Left lung (tissue), 8 donors: ENCODE data around the gene UNC93B1. TPM values are rescaled to one million over a fixed set of nuclear protein-coding genes. Genes with fewer than 3 reads are reported as not detected.

Source experiments
- microRNA-seq, 2 donors: library from miRNA; unstranded; fragments of <30 nt; microRNA quantifications; one replicate each; pipeline ENCODE4, GENCODE V29; 2019
- polyA plus RNA-seq, 6 donors: library from polyadenylated mRNA; unstranded; fragments of 120-200 nt; gene quantifications; one replicate each; pipeline ENCODE4 v1.2.1, GENCODE V29; 2013; ENCODE audit not compliant: insufficient read length in 6 of 6
- total RNA-seq, 2 donors: library from RNA; stranded (reverse); fragmentation: NEBNext Ultra II Directional; extraction: Animal tissue kit (Norgen Biotek cat#: 25700); gene quantifications; one replicate each; pipeline ENCODE4 v1.2.1, GENCODE V29; 2021
- donor health status: DM: no; HTN: yes; CAD: no.
- donor health status: DM: no; HTN: no; CAD: no.

UNC93B1 gene
- total and polyA plus RNA-seq, 8 donors, result 15.7 to 98.9 (median 17.7) TPM

Small RNA genes within 50 kb of the gene (microRNA-seq; reads per million reads assigned to microRNA genes)
- gene MIR4691 (0 reads per million in 2 donors), gene MIR6753 (0 to 0.14 reads per million in 2 donors), gene MIR7113 (0.41 to 0.67 reads per million in 2 donors)

Other genes with a start within 250 kb of the UNC93B1 start
- gene ALDH3B1, start 6.2 kb upstream of the UNC93B1 start, total RNA-seq, result 10 to 100 TPM; 59.3 to 87.1 TPM
- 10 to 100 TPM; 12.1 to 18.3 (median 14.1) TPM for gene ALDH3B1, start 6.2 kb upstream of the UNC93B1 start, polyA plus RNA-seq
- gene NDUFS8, start 26.6 kb upstream of the UNC93B1 start, total RNA-seq, result 100 to 1,000 TPM; 148 to 151 TPM
- gene NDUFS8, start 26.6 kb upstream of the UNC93B1 start, polyA plus RNA-seq, result 10 to 100 TPM; 44.8 to 72.7 (median 55.9) TPM
- 100 to 1,000 TPM; 191 to 323 TPM for gene TCIRG1, start 34.9 kb upstream of the UNC93B1 start, total RNA-seq
- 10 to 100 TPM; 24.3 to 43.0 (median 33.0) TPM for gene TCIRG1, start 34.9 kb upstream of the UNC93B1 start, polyA plus RNA-seq
- 10 to 100 TPM; 36.8 to 41.7 TPM for gene CHKA, start 117.3 kb upstream of the UNC93B1 start, total RNA-seq
- gene CHKA, start 117.3 kb upstream of the UNC93B1 start, polyA plus RNA-seq, result 100 to 1,000 TPM in 1 of 6 donors, 10 to 100 TPM in 5; 74.3 to 106 (median 89.3) TPM
- gene KMT5B, start 209.2 kb upstream of the UNC93B1 start, total RNA-seq, result 10 to 100 TPM; 36.0 to 38.2 TPM
- 10 to 100 TPM; 84.6 to 91.7 (median 88.4) TPM for gene KMT5B, start 209.2 kb upstream of the UNC93B1 start, polyA plus RNA-seq